ENCODE data around the gene ZNF438. TPM values are rescaled to one million over a fixed set of nuclear protein-coding genes. Genes with fewer than 3 reads are reported as not detected.

ZNF438 gene
- total RNA-seq, 4 donors from 2014 or later, result 10.3 to 14.6 (median 13.6) TPM

DNA sequence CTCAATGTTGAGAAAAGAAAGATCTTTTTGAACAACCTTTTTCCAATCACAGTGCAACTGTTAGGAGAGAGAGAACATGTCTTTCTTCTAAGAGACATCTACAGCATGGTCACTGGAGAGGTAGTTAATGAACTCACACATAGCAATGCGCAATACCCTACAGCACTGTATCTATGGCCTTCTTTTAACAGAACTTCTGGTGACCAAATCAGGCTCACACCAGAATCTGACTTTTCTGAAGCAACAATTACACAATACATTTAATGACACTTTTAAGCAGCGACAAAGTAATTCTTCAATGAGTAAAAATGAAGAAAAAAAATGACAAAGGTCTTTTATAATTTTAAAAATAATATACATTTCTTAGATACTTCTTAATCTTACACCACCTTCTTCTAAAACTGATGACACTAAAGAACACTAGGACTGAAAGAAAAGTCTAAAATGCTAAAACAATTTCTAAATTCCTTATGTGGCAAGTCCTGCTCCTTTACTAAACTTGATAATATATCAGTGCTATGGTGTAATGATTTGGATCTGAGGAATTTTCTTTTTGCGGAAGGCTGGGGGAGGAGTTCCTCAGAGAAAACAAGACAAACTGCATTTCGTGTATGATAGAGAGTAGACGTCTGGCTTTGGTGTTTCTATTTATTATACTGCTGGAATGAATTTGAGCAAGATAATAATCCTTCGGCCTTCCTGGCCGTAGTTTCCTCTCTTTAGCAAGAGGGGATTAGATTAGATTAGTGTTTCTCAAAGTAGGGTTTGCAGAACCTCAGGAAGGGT lies 166.3 kb downstream of the ZNF438 start:
- no peak overlapping the region for H3K4me3 ChIP-seq
- no peaks in the 10 kb centered on the region for H3K9me3 ChIP-seq
- TF ChIP-seq EP300 (IDR thresholded peaks at IDR 0.05), result no peak
- TF ChIP-seq, protein P1, sequence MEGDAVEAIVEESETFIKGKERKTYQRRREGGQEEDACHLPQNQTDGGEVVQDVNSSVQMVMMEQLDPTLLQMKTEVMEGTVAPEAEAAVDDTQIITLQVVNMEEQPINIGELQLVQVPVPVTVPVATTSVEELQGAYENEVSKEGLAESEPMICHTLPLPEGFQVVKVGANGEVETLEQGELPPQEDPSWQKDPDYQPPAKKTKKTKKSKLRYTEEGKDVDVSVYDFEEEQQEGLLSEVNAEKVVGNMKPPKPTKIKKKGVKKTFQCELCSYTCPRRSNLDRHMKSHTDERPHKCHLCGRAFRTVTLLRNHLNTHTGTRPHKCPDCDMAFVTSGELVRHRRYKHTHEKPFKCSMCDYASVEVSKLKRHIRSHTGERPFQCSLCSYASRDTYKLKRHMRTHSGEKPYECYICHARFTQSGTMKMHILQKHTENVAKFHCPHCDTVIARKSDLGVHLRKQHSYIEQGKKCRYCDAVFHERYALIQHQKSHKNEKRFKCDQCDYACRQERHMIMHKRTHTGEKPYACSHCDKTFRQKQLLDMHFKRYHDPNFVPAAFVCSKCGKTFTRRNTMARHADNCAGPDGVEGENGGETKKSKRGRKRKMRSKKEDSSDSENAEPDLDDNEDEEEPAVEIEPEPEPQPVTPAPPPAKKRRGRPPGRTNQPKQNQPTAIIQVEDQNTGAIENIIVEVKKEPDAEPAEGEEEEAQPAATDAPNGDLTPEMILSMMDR (IDR thresholded peaks at IDR 0.05), result no peak
- no peak for TF ChIP-seq POLR2A (IDR thresholded peaks at IDR 0.05)
- TF ChIP-seq POLR2AphosphoS5 (IDR thresholded peaks at IDR 0.05), result no peak
- ATAC-seq, result peak; percentile 41
- 64 to 87% methylated on average over 6 to 7 of the region's 7 CpGs for WGBS, 2 donors (ENCODE audit: low coverage in 1 of 2)
- H3K27me3 ChIP-seq, result no peaks in the 10 kb centered on the region
- H3K36me3 ChIP-seq, result no peaks in the 10 kb centered on the region
- H3K4me1 ChIP-seq, result peaks cover 0 to 3% (median 0%) of the 10 kb centered on the region in 3 donors
- H3K27ac ChIP-seq, result no peak overlapping the region

DNA sequence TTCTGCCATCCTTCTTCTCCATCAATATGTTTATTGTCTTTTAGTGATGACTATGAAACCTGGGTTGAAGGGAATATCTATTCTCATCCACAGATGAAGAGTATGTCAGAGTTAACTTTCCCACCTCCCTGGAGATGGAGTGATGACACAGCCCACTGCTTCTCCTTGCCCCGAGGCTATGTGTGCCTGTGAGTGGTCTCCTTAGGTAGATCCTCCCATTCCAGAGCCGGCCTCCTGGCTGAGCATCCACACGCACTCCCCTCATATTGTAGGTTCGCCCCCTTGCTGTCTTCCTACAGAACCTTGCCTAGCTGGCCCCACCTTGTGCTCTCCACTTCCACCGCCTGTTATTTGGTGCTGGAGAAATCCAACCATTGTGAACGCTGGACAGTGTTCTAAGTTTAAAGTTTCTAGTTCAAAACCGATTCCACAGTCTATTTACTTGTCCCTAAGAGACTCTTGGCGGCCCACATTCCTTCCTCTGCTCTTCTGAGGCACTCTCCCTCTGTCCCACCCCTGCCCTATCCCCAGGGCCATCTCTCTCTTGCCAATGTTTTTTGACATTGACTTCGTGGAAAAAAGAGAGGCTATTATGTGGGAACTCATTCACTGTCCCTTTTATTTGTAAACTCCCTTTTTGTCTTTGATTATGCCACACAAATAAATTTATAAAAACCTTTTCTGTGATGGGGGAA lies 168.0 kb downstream of the ZNF438 start:
- Histone ChIP-seq H3K27me3 (no peaks in the 10 kb centered on the region), H3K27ac (peak overlapping the region; percentile 28 to 71 (median 52)), H3K36me3 (no peaks in the 10 kb centered on the region), H3K9me3 (no peaks in the 10 kb centered on the region), H3K4me3 (no peak overlapping the region), H3K4me1 (peaks cover 0 to 8% (median 0%) of the 10 kb centered on the region in 3 donors)
- no peak for ATAC-seq
- WGBS, 2 donors (ENCODE audit: low coverage in 1 of 2), result 84 to 86% methylated on average over 6 to 9 of the region's 9 CpGs
- TF ChIP-seq POLR2AphosphoS5 (IDR thresholded peaks at IDR 0.05) (no peak), POLR2A (IDR thresholded peaks at IDR 0.05) (no peak), EP300 (IDR thresholded peaks at IDR 0.05) (no peak)
- TF ChIP-seq, protein P1 (IDR thresholded peaks at IDR 0.05), result no peak

DNA sequence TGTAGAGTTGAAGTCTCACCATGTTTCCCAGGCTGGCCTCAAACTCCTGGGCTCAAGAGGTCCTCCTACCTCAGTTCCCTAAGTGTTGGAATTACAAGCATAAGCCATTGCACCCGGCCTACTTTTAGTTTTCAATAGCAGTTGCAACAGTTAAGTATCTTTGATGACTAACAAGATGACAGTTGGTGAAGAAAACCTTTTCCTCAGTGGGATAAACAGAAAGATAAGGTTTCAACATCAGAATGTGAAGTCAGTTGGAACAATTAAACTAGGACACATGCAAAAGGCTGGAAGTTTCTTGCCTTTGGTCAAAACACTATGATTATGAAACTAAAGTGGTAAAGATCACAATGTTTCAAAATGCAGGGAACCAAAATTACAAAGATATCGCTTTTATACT lies 169.2 kb downstream of the ZNF438 start:
- Histone ChIP-seq H3K9me3 (no peaks in the 10 kb centered on the region), H3K36me3 (no peaks in the 10 kb centered on the region), H3K4me1 (peaks cover 0 to 20% (median 0%) of the 10 kb centered on the region in 3 donors), H3K27ac (peak overlapping the region in 3 of 4 donors; percentile 42 to 71 (median 47)), H3K4me3 (no peak overlapping the region), H3K27me3 (no peaks in the 10 kb centered on the region)
- 40 to 78% methylated on average over 1 of the region's 2 CpGs for WGBS, 2 donors (ENCODE audit: low coverage in 1 of 2)
- TF ChIP-seq EP300 (IDR thresholded peaks at IDR 0.05), result no peak
- TF ChIP-seq POLR2AphosphoS5 (IDR thresholded peaks at IDR 0.05), result peak; percentile 78
- peak; percentile 55 for ATAC-seq

DNA sequence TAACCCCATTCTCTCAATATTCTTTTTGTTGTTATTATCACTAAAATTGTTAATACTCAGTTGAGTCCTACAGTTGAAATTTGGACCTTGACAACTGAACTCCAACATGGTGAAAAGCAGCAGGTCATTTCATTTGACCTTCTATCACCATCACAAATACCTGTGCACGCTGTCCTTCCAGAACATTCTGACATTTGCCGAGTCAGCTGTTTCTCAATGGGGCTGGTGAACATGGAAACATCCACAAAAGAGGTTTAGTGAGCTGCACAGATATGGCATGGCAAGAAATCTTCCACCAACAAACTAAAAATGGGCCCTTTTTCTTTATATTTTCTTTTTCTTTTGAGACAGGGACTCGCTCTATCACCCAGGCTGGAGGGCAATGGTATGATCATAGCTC lies 169.7 kb downstream of the ZNF438 start:
- 92 to 96% methylated on average over 3 of the region's 3 CpGs for WGBS, 2 donors (ENCODE audit: low coverage in 1 of 2)
- no peaks in the 10 kb centered on the region for H3K27me3 ChIP-seq

DNA sequence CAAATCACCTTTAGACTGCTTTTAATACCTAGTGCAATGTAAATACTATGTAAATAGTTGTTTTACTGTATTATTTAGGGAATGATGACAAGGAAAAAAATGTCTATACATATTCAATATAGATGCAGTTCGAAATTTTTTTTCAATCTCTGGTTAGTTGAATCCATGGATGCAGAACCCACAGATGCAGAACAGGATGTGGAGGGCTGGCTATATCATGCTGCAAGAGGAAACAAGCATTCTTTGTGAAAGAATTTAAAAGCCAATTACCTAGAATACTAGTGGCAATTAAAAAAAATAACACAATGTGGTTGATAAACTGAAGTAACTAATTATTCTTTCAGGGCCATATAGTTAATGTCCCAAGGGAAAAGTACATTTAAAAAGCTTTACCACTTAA lies 170.4 kb downstream of the ZNF438 start:
- H3K27me3 ChIP-seq, result no peaks in the 10 kb centered on the region
- peaks cover 0 to 22% (median 0%) of the 10 kb centered on the region in 3 donors for H3K4me1 ChIP-seq
- WGBS, 2 donors (ENCODE audit: low coverage in 1 of 2), result 67 to 88% methylated on average over 1 of the region's 1 CpG
- no peak for ATAC-seq
- H3K9me3 ChIP-seq, result no peaks in the 10 kb centered on the region
- no peaks in the 10 kb centered on the region for H3K36me3 ChIP-seq
- H3K27ac ChIP-seq, result no peak overlapping the region
- TF ChIP-seq, protein P1 (IDR thresholded peaks at IDR 0.05), result no peak
- TF ChIP-seq EP300 (IDR thresholded peaks at IDR 0.05) (no peak), POLR2A (IDR thresholded peaks at IDR 0.05) (no peak), POLR2AphosphoS5 (IDR thresholded peaks at IDR 0.05) (no peak)
- no peak overlapping the region for H3K4me3 ChIP-seq

More for the DNA sequence above, 169.7 kb downstream of the ZNF438 start:
- ATAC-seq, result no peak
- no peak for TF ChIP-seq POLR2AphosphoS5 (IDR thresholded peaks at IDR 0.05)
- TF ChIP-seq, protein P1 (IDR thresholded peaks at IDR 0.05), result no peak
- no peak for TF ChIP-seq POLR2A (IDR thresholded peaks at IDR 0.05)
- no peak for TF ChIP-seq EP300 (IDR thresholded peaks at IDR 0.05)
- H3K27ac ChIP-seq, result peak overlapping the region in 2 of 4 donors; percentile 42 to 47
- H3K36me3 ChIP-seq, result no peaks in the 10 kb centered on the region
- H3K9me3 ChIP-seq, result no peaks in the 10 kb centered on the region
- H3K4me3 ChIP-seq, result no peak overlapping the region
- peaks cover 0 to 22% (median 0%) of the 10 kb centered on the region in 3 donors for H3K4me1 ChIP-seq
